K562 (cell line): Measurements from ENCODE around the gene ZDHHC14. TPM values are rescaled to one million over a fixed set of nuclear protein-coding genes. Genes with fewer than 3 reads are reported as not detected.
A peak's percentile ranks its signal among the peaks of the same experiment; 100 is the strongest.

Experiments used
- ARID3B ChIP-seq: fragments of 250-450 bp; sonication (Bioruptor Pico); IDR thresholded peaks from 2 replicates; pipeline ENCODE4 v1.4.0; 2020; ENCODE audit warnings: borderline replicate concordance
- ATF3 ChIP-seq, 2 experiments: fragments of 450-650 bp in 1 of 2; sonication (generic) in 1 of 2; formaldehyde crosslinking in 1 of 2; IDR thresholded peaks in 1 of 2; conservative IDR thresholded peaks in 1 of 2; 2 replicates each; pipeline versions ENCODE4 v1.6.1 to v1.8.1; 2016 to 2023; ENCODE audit warnings: mild to moderate bottlenecking in 2 of 2, moderate library complexity in 2 of 2, inconsistent platforms in 1 of 2, missing genetic modification reagents in 1 of 2
- CBX8 ChIP-seq: fragments of 200-600 bp; sonication (generic); IDR thresholded peaks from 2 replicates; pipeline ENCODE4 v1.6.1; 2012; ENCODE audit warnings: borderline replicate concordance, mixed run types, low read depth, mild to moderate bottlenecking, moderate library complexity, mixed read lengths, low read length, control low read depth, inconsistent platforms; ENCODE audit not compliant: poor library complexity, severe bottlenecking; ENCODE audit errors: extremely low read depth
- CEBPB ChIP-seq: fragments of 450-650 bp; IDR thresholded peaks from 2 replicates; pipeline ENCODE4 v1.6.1; 2016; ENCODE audit warnings: missing genetic modification characterization, missing compliant biosample characterization
- E2F4 ChIP-seq: sonication (generic); formaldehyde crosslinking; IDR thresholded peaks from 2 replicates; pipeline ENCODE4 v1.8.0; 2022; ENCODE audit warnings: mild to moderate bottlenecking, low read depth, missing genetic modification reagents
- FOXA1 ChIP-seq: fragments of 450-650 bp; IDR thresholded peaks from 2 replicates; pipeline ENCODE4 v1.6.1; 2016; ENCODE audit warnings: mild to moderate bottlenecking, borderline replicate concordance
- HDAC1 ChIP-seq, 2 experiments: fragments of 450-650 bp; IDR thresholded peaks; 2 replicates each; pipeline ENCODE4 v1.6.1; 2016 to 2017; ENCODE audit warnings: inconsistent platforms in 1 of 2, mild to moderate bottlenecking in 1 of 2, moderate library complexity in 1 of 2
- HSF4 ChIP-seq: fragments of 250-450 bp; sonication (Bioruptor Pico); IDR thresholded peaks from 2 replicates; pipeline ENCODE4 v2.1.2; 2022; ENCODE audit warnings: mild to moderate bottlenecking, moderate library complexity, borderline replicate concordance
- L3MBTL2 ChIP-seq: fragments of 450-650 bp; IDR thresholded peaks from 2 replicates; pipeline ENCODE4 v1.6.1; 2016; ENCODE audit warnings: mild to moderate bottlenecking, moderate library complexity
- SMARCA4 ChIP-seq: fragments of 450-650 bp; IDR thresholded peaks from 2 replicates; pipeline ENCODE4 v1.6.1; 2016
- SMARCC2 ChIP-seq: fragments of 450-650 bp; IDR thresholded peaks from 2 replicates; pipeline ENCODE4 v1.6.1; 2017; ENCODE audit warnings: antibody characterized with exemption, moderate library complexity, mild to moderate bottlenecking, low read depth
- SMARCE1 ChIP-seq: fragments of 450-650 bp; IDR thresholded peaks from 2 replicates; pipeline ENCODE4 v1.7.1; 2016; ENCODE audit warnings: mild to moderate bottlenecking
- XRCC5 ChIP-seq: fragments of 200-400 bp; formaldehyde crosslinking; IDR thresholded peaks from 2 replicates; pipeline ENCODE4 v1.6.1; 2017; ENCODE audit warnings: low read depth, mild to moderate bottlenecking, low read length
- ZNF197 ChIP-seq: fragments of 200-800 bp; sonication (Bioruptor generic); IDR thresholded peaks from 2 replicates; pipeline ENCODE4 v1.6.1; 2016; ENCODE audit warnings: low read depth, missing genetic modification characterization, missing compliant biosample characterization
- ZNF436 ChIP-seq: fragments of 250-450, 450-650 bp; sonication (Bioruptor Pico); formaldehyde crosslinking; IDR thresholded peaks from 2 replicates; pipeline ENCODE4 v1.7.0; 2020; ENCODE audit warnings: mild to moderate bottlenecking
- ZNF589 ChIP-seq: fragments of 200-800 bp; sonication (Bioruptor generic); IDR thresholded peaks from 2 replicates; pipeline ENCODE4 v1.6.1; 2016; ENCODE audit warnings: low read depth, missing genetic modification characterization, missing compliant biosample characterization
- ZNF830 ChIP-seq: fragments of 250-450 bp; sonication (Bioruptor Pico); IDR thresholded peaks from 2 replicates; pipeline ENCODE4 v1.5.0; 2021; ENCODE audit warnings: mild to moderate bottlenecking
- polyA plus RNA-seq, 8 experiments: library from polyadenylated mRNA; depleted of rRNA in 4 of 8; stranded (reverse) in 5 of 8; unstranded in 3 of 8; fragments of >200 nt; fragmentation: Nextera tagmentation in 2 of 8; fragmentation: Illumina TruSeq in 1 of 8; extraction: Ambion mirVana in 2 of 8; extraction: Trizol in 1 of 8; gene quantifications; 2 replicates each; pipeline versions ENCODE4 v1.2.1 to v1.2.3, GENCODE V29; 2011 to 2014; ENCODE audit warnings: inconsistent platforms in 1 of 8, missing spikeins in 1 of 8
- total RNA-seq, 7 experiments: library from RNA; depleted of rRNA in 6 of 7; stranded (reverse); fragments of >200 nt in 6 of 7; fragmentation: Illumina TruSeq in 2 of 7; extraction: Trizol in 2 of 7; gene quantifications; 2 replicates each; pipeline versions ENCODE4 v1.2.1 to v1.2.3, GENCODE V29; 2011 to 2021; ENCODE audit warnings: low replicate concordance in 1 of 7

Gene ZDHHC14
- total and polyA plus RNA-seq, 9 of the 15 experiments (the other 6 are each of a cell fraction or from before 2014, with no cell fraction given): 0.92 to 23.1 (median 13.8) TPM

GRCh38 chr6:157579467-157580031 is 198.6 kb downstream of the ZDHHC14 start (continued):
- TF ChIP-seq E2F4 (CRISPR knock-in tag) (no peak), XRCC5 (no peak), HDAC1 (IDR thresholded peaks at IDR 0.05) (no peak), L3MBTL2 (peak; percentile 27; the same call in 1 of the 2 replicates), ARID3B (no peak), SMARCC2 (no peak), ZNF589 (peak; percentile 31; the same call in 1 of the 2 replicates), FOXA1 (no peak), SMARCA4 (peak; percentile 70; the same call in 1 of the 2 replicates), ZNF197 (CRISPR knock-in tag) (no peak), SMARCE1 (peak; percentile 80; the same call in 1 of the 2 replicates), ZNF830 (CRISPR knock-in tag) (no peak), CBX8 (no peak), HSF4 (CRISPR knock-in tag) (no peak), ZNF436 (CRISPR knock-in tag) (no peak), CEBPB (tag) (0 out of 2 replicates have a peak, but pooled peaks have one; percentile 12), ATF3 (IDR thresholded peaks at IDR 0.05) (peak; percentile 70; the same call in 1 of the 2 replicates), ATF3 (CRISPR knock-in tag; conservative IDR thresholded peaks at IDR 0.05) (no peak)
